GM18517 (cell line): ENCODE measurements around the gene TLE3.
"Not testable (repeated sequence)": the region's sequence is repeated elsewhere in the genome, so short reads cannot be mapped to it uniquely, and the experiment has no call there.

Experiments
- ATAC-seq: cut with Tn5 transposase; IDR thresholded peaks from one replicate; pipeline ENCODE4 v1.9.1; 2021; ENCODE audit warnings: mild to moderate bottlenecking, moderate library complexity; ENCODE audit not compliant: unreplicated experiment

Gene TLE3

DNA sequence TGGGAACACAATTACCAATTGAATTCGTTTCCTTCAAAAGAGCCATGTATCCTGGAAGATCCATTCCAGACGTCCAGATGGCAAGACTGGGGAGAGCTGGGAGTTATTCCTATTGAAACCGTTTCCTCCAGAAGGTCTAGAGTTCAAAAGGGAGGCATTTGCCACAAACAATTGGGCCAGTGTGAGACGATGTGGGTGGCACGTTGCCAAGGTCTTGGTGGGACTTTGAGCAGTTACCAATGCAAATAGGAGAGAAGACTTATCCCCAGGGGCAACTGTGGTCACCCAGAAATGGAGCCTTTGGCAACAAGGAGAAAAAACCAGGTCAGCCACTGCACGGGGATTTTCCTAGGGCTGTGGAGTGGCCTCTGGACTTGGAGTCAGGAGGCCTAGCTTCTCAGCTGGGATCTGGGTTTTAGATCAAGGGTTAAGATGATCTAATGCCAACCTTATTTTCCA lies 29.6 kb upstream of the TLE3 start:
- no peak for ATAC-seq

DNA sequence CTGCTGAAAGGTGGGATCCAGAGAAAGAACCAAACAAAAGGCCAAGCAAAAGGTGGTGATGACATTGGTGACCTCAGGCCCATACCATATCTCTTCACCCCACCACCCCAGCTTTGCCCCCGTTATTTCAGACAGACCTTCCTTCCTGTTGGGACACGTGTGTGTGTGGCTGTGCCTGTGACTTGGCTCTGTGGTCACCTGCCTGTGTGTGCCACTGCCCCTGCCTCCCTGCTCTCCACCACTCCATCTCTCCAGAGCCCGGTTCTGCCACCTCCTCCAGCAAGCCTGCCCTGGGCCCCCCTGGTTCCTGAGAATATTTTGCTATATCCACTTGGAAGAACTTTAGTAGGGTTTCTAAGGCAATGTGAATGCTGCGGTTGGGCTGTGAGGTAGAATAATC lies 28.6 kb upstream of the TLE3 start:
- ATAC-seq = no peak

DNA sequence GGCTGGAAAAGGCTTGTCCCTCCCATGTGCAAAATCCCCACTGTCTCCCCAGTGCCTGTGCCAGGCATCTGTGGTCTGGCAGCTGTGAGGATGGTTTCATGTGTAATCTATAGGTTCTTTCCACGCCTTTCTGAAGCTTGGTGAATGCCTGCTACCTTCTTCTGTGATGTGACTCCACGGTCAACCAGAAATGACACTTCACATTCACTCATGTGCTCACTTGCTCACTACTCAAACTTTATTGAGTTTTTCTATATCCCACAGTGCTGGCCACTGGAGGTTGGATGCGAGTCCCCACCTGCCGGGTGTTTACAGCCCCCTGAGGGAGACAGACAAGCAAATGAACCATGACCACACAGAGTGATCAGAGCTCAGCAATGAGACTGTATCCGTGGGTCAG lies 27.9 kb upstream of the TLE3 start:
- no peak for ATAC-seq

DNA sequence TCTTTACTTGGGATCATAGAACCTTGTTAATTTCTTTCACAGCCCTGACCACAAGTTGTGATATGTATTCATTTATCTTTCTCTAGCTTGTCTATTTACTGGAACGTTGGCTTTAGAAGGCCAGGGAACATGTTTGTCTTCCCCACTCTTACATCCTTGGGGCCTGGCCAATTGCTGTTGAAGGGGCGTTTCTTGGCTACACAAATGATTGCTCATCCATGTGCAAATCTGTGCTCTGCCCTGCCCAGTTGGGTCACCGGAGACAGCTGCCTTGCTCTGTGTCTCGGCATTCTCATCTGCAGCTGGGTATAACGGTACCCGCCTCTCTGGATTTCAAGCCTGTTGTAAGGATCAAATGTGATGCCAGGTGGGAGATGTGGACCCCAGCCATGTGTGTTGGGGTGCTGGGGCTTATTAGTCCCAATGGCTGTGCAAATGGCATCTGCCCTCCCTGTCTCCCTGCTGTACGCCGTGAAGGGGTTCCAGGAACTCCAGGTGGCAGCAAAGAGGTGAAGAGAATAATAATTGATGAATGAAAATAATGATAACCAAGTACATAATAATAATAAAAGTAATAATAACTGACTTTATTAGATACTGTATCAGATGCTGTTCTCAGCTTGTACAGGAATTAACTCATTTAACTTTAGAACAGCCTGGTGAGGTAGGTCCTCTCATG lies 24.0 kb upstream of the TLE3 start:
- no peak for ATAC-seq

DNA sequence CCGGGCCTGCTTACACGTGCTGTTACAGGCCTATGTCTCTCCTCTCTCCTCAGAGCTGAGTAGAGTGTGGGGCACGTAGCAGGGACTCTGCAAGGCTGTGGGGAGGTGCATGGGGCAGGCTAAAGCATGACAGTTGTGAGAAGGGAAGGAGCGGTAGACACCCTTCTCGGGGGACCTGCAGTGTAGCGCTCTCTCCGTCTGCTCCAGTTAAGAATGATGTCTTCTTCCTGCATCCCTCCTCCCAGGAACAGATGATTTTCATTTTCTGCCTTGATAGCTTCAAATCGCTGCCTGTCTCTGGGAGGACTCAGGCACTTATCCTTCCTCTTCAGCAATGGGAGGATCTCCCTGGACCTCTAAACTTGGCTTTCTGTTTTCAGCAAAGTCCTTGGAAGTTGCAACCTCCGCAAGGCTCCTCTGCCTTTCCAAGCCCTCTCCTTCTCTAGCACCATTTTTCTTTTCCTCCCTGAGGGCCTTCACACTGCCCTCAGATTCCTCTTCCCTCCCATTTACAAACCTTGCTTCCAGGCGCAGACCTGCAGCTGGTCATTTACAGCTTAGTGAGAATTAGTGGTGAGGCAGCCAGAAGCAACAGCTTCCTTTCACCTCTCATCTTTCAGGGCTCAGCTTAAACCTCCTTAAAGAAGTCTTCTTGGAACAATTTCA lies 23.4 kb upstream of the TLE3 start:
- no peak for ATAC-seq

DNA sequence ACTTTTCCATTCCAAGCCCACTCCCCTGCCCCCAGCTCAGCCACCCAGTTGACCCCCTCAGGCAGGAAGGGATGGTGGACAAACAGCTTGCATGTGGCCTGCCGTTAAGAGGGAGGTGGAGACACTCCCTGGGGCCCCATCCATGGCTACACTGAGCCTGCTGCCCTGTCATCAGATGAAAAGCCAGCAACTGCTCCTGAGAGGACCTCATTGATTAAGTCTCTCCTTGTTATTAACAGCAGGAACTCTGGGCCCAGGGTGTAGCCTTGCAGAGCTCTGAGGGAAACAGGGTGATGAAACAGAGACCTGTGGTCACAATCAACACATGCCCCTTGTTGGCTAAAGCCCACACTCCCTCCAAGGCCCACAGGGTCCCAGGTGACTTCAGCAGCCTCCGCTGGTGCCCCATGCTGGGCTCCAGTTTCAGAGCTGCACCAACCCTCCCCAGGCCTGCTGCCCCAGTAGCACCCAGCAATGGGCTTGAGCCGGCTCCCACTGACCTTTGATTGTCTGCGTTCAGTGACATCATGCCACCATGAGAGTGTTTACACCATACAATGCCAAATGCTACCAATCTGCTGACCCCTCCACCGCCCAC lies 22.3 kb upstream of the TLE3 start:
- ATAC-seq = no peak

DNA sequence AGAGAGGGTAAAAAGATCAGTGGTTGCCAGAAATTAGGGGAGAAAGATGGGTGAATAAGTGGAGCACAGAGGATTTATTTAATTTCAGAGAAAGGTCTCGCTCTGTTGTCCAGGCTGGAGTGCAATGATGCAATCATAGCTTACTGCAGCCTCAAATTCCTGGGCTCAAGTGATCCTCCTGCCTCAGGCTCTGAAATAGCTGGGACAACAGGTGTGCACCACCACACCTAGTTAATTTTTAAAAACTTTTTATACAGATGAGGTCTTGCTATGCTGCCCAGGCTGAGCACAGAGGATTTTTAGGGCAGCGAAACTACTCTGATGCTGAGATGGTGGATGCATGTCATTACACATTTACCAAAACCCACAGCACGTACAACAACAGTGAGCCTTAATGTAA lies 20.9 kb upstream of the TLE3 start:
- no peak for ATAC-seq

DNA sequence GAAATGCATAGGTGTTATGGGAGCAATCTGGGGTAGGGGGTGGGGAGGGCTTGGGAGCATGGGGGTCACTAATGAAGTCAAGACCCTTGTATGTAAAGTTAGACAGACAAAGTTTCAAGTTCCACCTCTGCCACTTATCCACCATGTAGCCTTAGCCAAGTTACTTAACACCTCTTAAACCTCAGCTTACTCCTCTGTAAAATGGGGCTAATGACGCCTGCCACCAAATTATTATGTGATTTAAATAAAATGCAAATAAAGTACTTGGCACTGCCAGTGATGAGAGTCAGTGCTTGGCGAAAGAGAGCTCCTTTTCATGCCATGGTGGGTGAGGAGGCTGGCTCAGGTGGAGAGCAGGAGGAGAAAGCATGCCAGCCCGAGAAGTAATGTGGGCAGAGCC lies 18.6 kb upstream of the TLE3 start:
- no peak for ATAC-seq

DNA sequence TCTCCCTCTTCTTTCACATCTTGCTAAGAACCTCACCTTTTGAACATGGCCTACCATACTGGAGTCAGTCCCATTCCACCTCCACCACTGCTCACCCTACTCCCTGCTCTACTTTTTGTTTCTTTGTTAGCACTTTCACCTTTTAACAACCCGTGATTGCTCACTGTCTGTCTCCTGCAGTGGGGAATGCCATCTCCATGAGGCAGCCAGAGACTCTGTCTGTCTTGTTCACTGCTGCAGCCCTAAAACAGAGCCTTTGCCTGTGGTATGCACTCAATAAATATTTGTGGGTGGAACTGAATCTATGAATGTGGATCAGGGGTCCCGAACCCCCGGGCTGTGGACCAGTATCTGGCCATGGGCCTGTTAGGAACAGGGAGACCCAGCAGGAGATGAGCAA lies 16.5 kb upstream of the TLE3 start:
- ATAC-seq = no peak

DNA sequence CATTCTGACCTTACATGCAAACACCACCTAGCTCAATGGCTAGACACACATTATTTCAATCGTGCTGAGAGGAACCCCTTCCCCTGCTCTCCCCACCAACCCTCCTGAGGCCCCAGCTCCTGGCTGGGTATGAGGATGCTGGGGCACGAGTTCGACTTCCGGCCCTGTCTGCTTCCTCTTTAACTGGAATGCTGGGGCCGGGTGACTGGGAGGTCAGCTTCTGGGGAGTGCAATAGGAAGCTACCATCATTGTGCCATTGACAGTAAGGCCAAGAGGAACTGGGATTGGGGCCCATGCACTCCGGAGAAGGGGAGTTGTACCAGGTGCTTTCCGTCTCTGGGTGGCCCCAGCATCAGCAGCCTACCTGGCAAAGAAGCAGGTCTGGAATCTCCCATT lies 15.6 kb upstream of the TLE3 start:
- no peak for ATAC-seq

DNA sequence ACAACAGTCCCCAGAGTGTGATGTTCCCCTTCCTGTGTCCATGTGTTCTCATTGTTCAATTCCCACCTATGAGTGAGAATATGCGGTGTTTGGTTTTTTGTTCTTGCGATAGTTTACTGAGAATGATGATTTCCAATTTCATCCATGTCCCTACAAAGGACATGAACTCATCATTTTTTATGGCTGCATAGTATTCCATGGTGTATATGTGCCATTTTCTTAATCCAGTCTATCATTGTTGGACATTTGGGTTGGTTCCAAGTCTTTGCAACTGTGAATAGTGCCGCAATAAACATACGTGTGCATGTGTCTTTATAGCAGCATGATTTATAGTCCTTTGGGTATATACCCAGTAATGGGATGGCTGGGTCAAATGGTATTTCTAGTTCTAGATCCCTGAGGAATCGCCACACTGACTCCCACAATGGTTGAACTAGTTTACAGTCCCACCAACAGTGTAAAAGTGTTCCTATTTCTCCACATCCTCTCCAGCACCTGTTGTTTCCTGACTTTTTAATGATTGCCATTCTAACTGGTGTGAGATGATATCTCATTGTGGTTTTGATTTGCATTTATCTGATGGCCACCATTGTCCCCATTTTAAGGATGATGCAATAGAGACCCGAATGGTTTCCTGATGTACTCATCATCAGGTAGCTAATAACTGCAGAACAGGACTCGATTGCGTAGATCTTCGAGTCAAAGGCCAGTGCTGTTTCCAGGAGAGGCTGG lies 15.0 kb upstream of the TLE3 start:
- ATAC-seq = not testable (repeated sequence)

DNA sequence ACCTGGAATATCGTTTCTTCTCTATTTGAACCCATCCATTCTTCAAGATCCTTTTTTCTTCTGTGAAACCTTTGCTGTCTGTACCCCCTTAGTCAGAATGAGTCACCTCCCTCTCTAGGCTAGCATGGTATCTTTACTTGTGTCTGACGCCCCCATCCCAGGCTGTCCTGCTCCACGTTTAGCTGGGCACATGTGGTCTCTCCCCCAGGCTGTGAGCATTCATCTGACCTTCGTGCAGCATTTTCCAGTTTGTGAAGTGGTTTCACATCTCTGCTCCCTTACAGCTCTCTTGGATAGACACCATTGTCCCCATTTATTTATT lies 14.3 kb upstream of the TLE3 start:
- no peak for ATAC-seq

DNA sequence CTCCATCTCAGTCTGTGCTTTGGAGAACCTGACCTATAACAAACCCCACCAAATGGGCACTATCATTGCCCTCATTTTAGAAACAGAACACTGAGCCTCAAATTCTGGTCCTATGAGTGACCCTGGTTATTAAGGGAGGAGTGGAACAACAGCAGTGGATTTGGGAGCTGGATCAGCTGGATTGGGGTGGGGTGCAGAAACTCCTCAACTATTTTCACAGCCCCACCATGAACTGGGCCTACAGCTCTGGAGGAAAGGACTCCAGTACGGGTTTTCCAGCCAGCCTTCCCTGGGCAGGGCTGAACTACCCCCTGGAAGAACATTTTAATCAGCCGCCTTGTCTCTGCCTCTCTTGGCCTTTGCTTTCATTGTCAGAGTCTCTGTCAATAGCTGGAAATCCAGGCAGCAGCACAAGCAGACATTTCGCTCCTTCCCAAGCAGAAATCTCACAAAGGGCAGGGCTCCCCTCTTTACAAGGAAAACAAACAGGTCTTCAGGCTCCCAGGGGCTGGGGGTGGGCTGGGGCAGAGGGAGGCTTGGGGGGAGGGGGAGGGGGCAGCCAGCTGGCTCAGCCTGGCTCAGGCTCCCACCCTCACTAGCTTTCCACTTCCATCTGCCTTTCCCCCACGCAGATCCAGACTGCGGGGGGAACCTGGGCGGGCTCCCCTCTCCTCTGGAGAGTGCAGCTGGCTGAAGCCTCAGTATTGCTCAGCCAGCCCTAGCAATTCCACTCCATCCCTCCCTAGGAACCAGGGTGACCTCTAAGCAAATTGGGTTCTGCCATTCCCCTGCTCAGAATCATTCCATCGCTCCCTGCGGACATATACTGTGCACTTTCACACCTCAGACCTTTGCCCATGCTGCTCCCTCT lies 13.7 kb upstream of the TLE3 start:
- no peak for ATAC-seq

DNA sequence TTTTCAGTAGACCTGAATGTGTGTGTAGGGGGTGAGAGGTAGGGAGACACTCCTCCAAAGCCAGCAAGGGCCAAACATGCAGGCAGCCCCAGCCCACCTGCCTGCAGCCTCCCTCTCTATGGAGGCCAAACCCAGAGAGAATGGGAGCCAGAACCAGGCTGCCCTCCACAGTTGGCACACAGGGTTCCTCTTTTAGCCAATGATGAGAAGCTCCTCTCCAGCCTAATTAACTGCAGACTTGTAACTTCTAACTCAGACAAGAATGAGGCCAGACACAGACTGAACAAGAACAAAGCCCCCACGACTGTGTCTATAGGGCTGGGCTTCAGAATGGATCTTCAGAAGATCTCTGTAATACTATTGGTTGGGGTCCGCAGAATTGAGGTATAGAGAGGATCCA lies 12.3 kb upstream of the TLE3 start:
- ATAC-seq = no peak

DNA sequence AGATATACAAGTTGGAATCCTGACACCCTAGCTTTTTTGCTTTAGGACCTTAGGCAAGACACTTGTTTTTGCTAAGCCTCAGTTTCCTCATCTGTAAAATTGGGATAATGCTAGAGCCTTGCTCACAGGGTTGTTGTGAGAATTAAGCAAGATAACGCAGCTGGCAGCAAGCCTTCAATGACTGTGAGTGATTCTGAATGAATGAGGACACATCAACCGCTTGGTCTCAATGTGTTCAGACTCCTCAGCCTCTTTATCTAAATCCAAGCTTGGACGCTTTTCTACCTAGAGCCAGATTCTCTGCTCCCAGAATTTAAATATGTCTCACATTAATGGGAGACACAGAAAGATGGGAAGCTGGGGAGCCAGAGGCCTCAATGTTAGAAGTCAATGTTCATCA lies 11.8 kb upstream of the TLE3 start:
- no peak for ATAC-seq

DNA sequence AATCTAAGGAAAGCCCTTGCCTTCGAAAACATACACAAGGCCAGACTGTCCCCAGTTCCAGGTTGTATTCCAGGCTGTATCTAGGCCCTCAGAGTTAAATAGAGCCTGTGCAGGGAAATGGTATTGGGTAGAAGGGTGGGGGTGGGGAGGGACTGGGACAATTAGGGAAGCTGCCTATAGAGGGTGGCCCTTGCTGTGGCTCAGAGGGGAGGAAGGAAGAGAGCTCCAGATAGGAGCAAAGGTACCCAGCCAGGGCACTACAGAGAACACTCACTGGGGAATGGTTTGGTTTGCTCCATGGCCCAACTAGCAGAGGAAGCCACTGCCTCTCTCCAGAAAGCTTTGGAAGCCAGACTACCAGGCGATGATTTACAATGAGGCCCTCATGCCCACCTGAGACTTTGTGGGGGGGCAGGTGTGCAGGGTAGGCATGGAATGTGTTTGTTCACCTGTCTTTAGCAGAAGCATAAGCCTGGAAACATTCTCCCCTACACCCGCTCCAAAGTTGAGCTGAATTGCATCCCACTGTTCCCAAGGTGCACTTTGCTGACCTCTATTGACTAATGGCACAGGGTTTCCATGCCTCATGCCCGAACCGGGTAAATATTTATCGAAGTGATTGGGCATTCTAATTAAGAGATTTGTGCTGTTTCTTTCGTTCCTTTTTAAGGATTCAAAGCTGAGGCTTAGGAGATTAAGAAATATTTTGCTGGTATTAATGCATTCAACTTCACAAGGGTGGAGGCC lies 6.3 kb upstream of the TLE3 start:
- ATAC-seq = no peak

DNA sequence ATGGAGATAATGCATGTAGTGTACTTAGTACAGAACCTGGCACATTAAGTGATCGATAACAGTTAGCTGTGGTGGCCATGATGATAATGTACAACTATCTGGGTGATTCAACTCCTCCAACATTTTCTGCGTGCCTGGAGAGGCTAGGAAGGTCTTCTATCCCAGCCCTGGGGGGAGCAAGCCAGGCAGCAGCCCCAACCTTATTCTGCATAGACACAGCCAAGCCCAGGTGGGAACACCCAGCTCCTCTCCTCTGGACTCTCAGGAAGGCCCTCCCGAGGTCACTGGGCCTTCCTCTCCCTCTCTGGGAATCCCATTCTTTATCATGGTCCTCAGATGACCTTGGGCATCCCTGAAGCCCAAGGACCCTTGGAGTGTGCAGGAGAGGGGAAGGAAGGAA lies 5.1 kb upstream of the TLE3 start:
- no peak for ATAC-seq

DNA sequence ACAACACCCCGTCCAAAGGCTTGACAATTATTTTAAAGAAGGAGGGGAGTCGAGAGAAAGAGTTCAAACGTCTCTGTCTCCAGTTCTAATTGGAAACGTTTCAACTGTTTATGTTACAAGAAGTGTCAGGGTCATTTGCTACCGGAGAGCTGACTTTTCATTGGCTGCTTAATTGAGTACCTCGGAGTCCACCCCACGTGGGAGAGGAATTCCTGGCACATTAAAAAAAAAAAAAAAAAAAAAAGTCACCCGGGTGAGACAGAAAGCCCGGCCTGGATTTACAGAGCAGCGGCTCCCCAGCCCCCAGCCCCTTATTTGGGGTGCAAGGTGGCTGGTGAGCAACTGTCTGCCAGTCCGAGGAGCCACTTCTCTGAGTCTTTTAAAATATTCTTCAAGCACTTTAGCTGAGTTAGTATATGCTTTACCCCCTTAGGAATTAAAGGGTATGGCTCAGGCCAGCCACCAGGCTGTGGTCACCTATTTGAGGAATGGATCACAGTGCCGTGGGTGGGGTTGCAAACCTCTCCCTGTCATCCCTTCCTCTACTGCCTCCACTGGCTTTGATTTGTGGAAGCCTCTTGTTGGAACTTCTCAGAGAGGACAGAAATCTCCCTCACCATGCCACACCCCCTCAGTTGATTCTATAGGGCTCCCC lies 3.9 kb upstream of the TLE3 start:
- no peak for ATAC-seq

DNA sequence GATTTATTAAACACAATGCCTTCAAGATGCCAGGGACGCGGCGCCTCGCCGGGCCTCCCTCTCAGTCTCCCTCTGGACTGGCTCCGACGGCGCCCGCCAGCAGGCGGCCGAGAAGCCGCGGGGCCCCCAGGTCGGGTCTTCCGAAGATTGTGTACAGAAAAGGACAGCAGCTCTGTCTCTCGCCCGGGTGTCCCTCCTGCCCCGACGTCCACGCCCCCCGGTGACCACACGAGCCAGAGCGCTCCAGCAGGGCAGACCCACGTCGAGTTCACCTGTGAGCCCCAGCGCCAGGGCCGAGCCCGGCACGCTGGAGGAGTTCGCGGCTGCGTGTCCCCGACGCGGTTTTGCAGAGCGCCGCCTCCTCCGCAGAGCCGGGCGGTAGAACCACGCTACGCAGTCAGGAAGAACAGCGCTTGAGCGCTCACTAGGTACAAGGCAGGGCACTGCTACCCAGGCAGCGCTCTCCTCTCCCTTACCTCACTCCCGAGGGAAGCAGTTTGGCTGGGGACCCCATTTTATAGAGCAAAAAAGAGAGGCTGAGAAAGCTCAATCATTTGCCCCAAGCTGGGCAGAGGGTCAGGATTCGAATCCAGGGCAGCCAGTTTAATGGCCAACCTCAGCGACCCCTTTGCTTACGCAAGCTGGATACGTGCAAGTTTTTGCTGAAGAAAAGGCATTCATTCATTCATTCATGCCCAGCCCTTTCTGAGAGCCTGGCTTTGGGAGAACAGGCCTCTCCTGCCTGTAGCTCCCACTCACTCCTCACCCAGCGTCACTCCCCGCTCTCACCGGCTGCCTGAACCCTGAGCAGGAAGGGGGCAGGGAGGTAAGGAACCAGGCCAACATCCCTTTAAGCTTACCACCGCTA lies 3.0 kb upstream of the TLE3 start:
- no peak for ATAC-seq
